WTC11 (cell line): Measurements from ENCODE around the gene COL16A1.

Experiments used
- NR2C2 ChIP-seq: sonication (generic); formaldehyde crosslinking; IDR thresholded peaks from 2 replicates; pipeline ENCODE4 v1.8.0; 2022; ENCODE audit warnings: mild to moderate bottlenecking, missing genetic modification reagents
- ZNF317 ChIP-seq: sonication (generic); formaldehyde crosslinking; IDR thresholded peaks from 2 replicates; pipeline ENCODE4 v1.8.1; 2023; ENCODE audit warnings: low read depth, mild to moderate bottlenecking, moderate library complexity, missing genetic modification reagents, borderline replicate concordance
- TF ChIP-seq, protein P1 (sequence below): sonication (generic); formaldehyde crosslinking; IDR thresholded peaks from 2 replicates; pipeline ENCODE4 v1.8.0; 2023; ENCODE audit warnings: missing genetic modification reagents
- TF ChIP-seq, protein P2 (sequence below): sonication (generic); formaldehyde crosslinking; IDR thresholded peaks from 2 replicates; pipeline ENCODE4 v1.8.1; 2022; ENCODE audit warnings: low read depth, mild to moderate bottlenecking, moderate library complexity, missing genetic modification reagents, borderline replicate concordance
- TF ChIP-seq, protein P3 (sequence below): fragments of 200-600 bp; IDR thresholded peaks from 2 replicates; pipeline ENCODE4 v1.8.0; 2022; ENCODE audit warnings: antibody characterized with exemption

DNA sequence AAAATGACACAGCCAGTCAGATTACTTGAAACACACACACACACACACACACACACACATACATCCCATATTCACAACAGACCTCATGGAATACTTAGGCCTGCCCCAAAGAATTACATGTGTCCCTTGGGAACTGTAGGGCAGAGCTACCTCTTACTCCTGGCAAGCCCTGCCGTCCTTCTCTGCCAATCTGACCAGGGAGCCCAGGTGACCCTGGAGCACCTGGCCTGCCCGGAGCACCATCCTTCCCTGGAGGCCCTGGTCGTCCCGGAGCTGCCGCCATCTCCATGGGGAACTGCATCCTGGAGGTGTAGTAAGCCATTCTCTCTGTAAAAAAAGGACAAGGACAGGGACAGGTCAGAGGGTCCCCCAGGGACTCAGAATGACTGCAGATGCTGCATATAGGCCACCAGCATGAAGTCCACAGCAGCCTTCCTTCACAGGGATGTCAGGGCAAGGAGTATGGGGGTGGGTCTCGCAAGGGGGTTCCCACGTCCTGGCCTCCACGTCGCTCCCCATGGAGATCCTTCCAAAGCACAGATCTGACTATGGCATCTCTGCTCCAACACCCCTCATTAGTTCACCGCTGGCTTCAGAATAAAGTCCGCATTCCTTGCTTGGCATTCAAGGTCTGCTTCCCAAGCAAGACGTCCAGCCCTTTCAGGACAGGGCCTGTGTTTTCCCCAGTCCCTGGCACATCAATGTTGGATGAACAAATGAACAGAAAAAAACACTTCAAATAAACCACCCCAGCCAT, 49.9 kb downstream of the COL16A1 start:
- TF ChIP-seq, protein P1, sequence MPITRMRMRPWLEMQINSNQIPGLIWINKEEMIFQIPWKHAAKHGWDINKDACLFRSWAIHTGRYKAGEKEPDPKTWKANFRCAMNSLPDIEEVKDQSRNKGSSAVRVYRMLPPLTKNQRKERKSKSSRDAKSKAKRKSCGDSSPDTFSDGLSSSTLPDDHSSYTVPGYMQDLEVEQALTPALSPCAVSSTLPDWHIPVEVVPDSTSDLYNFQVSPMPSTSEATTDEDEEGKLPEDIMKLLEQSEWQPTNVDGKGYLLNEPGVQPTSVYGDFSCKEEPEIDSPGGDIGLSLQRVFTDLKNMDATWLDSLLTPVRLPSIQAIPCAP (CRISPR knock-in tag) = no peak
- TF ChIP-seq, protein P2, sequence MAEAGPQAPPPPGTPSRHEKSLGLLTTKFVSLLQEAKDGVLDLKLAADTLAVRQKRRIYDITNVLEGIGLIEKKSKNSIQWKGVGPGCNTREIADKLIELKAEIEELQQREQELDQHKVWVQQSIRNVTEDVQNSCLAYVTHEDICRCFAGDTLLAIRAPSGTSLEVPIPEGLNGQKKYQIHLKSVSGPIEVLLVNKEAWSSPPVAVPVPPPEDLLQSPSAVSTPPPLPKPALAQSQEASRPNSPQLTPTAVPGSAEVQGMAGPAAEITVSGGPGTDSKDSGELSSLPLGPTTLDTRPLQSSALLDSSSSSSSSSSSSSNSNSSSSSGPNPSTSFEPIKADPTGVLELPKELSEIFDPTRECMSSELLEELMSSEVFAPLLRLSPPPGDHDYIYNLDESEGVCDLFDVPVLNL = no peak
- no peak for TF ChIP-seq ZNF317 (CRISPR knock-in tag)
- TF ChIP-seq, protein P3, sequence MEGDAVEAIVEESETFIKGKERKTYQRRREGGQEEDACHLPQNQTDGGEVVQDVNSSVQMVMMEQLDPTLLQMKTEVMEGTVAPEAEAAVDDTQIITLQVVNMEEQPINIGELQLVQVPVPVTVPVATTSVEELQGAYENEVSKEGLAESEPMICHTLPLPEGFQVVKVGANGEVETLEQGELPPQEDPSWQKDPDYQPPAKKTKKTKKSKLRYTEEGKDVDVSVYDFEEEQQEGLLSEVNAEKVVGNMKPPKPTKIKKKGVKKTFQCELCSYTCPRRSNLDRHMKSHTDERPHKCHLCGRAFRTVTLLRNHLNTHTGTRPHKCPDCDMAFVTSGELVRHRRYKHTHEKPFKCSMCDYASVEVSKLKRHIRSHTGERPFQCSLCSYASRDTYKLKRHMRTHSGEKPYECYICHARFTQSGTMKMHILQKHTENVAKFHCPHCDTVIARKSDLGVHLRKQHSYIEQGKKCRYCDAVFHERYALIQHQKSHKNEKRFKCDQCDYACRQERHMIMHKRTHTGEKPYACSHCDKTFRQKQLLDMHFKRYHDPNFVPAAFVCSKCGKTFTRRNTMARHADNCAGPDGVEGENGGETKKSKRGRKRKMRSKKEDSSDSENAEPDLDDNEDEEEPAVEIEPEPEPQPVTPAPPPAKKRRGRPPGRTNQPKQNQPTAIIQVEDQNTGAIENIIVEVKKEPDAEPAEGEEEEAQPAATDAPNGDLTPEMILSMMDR = no peak
- no peak for TF ChIP-seq NR2C2 (CRISPR knock-in tag)
